ENCODE data around the gene CYREN. TPM values are rescaled to one million over a fixed set of nuclear protein-coding genes. Genes with fewer than 3 reads are reported as not detected.

CYREN gene
- total and polyA plus RNA-seq, 9 of the 15 experiments (the other 6 are each of a cell fraction or from before 2014, with no cell fraction given) = 13.9 to 108 (median 88.8) TPM

DNA sequence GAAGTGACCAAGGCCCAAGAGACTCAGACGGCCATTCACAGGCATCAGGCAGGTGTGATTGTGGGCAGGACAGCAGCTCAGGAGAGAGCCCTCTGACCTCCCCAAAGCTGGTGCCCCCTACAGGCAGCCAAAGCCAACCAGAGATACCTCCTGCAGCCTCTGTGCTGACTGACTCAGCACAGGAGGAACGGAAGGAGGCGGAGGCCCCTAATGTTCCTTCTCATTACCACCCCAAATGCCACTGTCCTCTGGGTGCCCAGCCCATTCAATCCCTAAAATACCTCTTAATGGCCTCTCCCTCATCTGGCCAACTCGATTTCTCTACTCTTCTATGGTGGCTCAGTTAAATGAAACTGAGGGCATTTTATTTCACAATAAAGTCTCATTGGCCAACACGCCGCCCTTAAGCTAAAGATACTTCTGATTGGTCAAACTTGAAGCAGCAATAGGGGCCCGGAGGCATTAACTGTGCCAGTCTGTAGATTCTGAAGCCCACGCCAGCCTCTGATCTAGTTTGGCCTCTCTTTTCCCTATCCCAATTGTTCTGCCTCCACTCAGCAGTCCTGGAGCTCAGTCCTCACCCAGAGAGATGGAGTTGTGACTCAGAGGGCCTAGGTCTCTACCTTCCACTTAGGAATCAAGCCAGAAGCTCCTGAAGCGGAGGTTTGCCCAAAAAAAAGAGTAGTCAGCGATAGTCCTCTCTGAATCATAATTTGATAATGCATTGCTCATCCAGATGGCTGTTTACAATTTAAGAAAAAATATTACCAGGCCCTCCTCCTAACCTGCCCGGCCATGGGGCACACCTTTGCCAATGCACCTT is 1.2 kb downstream of the CYREN start (continued):
- no peak for TF ChIP-seq ERF (CRISPR knock-in tag; IDR thresholded peaks at IDR 0.05)
- TF ChIP-seq, protein P1, sequence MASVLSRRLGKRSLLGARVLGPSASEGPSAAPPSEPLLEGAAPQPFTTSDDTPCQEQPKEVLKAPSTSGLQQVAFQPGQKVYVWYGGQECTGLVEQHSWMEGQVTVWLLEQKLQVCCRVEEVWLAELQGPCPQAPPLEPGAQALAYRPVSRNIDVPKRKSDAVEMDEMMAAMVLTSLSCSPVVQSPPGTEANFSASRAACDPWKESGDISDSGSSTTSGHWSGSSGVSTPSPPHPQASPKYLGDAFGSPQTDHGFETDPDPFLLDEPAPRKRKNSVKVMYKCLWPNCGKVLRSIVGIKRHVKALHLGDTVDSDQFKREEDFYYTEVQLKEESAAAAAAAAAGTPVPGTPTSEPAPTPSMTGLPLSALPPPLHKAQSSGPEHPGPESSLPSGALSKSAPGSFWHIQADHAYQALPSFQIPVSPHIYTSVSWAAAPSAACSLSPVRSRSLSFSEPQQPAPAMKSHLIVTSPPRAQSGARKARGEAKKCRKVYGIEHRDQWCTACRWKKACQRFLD (CRISPR knock-in tag; IDR thresholded peaks at IDR 0.05) = no peak
- TF ChIP-seq SMAD1 (IDR thresholded peaks at IDR 0.05; ENCODE audit: low read depth, low read length, partially characterized antibody) = no peak
- TF ChIP-seq ZFP1 (CRISPR knock-in tag; IDR thresholded peaks at IDR 0.05) = no peak
- TF ChIP-seq ZKSCAN1 (IDR thresholded peaks at IDR 0.05; ENCODE audit: low read depth, low read length) = peak; percentile 45; the same call in 1 of the 2 replicates
- TF ChIP-seq NFATC3 (IDR thresholded peaks at IDR 0.05) = no peak
- TF ChIP-seq ZBTB49 (CRISPR knock-in tag; IDR thresholded peaks at IDR 0.05; ENCODE audit: borderline replicate concordance) = no peak
- no peak for TF ChIP-seq BRF1 (IDR thresholded peaks at IDR 0.05; ENCODE audit: borderline replicate concordance, extremely low read depth, insufficient read length)
- no peak for TF ChIP-seq ZNF146 (CRISPR knock-in tag; IDR thresholded peaks at IDR 0.05; ENCODE audit: unreplicated experiment)
- 0 out of 2 replicates have a peak, but pooled peaks have one; percentile 19 for TF ChIP-seq ESRRA (IDR thresholded peaks at IDR 0.05; ENCODE audit: borderline replicate concordance, low read depth)
- 0 out of 2 replicates have a peak, but pooled peaks have one; percentile 16 for TF ChIP-seq ZNF431 (CRISPR knock-in tag; IDR thresholded peaks at IDR 0.05)
- TF ChIP-seq, protein P2, sequence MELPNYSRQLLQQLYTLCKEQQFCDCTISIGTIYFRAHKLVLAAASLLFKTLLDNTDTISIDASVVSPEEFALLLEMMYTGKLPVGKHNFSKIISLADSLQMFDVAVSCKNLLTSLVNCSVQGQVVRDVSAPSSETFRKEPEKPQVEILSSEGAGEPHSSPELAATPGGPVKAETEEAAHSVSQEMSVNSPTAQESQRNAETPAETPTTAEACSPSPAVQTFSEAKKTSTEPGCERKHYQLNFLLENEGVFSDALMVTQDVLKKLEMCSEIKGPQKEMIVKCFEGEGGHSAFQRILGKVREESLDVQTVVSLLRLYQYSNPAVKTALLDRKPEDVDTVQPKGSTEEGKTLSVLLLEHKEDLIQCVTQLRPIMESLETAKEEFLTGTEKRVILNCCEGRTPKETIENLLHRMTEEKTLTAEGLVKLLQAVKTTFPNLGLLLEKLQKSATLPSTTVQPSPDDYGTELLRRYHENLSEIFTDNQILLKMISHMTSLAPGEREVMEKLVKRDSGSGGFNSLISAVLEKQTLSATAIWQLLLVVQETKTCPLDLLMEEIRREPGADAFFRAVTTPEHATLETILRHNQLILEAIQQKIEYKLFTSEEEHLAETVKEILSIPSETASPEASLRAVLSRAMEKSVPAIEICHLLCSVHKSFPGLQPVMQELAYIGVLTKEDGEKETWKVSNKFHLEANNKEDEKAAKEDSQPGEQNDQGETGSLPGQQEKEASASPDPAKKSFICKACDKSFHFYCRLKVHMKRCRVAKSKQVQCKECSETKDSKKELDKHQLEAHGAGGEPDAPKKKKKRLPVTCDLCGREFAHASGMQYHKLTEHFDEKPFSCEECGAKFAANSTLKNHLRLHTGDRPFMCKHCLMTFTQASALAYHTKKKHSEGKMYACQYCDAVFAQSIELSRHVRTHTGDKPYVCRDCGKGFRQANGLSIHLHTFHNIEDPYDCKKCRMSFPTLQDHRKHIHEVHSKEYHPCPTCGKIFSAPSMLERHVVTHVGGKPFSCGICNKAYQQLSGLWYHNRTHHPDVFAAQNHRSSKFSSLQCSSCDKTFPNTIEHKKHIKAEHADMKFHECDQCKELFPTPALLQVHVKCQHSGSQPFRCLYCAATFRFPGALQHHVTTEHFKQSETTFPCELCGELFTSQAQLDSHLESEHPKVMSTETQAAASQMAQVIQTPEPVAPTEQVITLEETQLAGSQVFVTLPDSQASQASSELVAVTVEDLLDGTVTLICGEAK (IDR thresholded peaks at IDR 0.05) = no peak
- TF ChIP-seq, protein P2 (CRISPR knock-in tag; IDR thresholded peaks at IDR 0.05) = no peak
- TF ChIP-seq CAMTA2 (CRISPR knock-in tag; conservative IDR thresholded peaks at IDR 0.05) = no peak
- TF ChIP-seq BACH1 (tag; IDR thresholded peaks at IDR 0.05) = peak; percentile 17; the same call in 1 of the 2 replicates
